Mesothelial cell of epicardium (in vitro differentiated cells): ENCODE data around the gene MRPS22. TPM values are rescaled to one million over a fixed set of nuclear protein-coding genes. Genes with fewer than 3 reads are reported as not detected.
A peak's percentile ranks its signal among the peaks of the same experiment; 100 is the strongest.
"Not testable (repeated sequence)": the region's sequence is repeated elsewhere in the genome, so short reads cannot be mapped to it uniquely, and the experiment has no call there.

ENCODE experiments used
- DNase-seq, 2 experiments: peaks; one replicate each; pipeline ENCODE4 v3.0.0; 2021; ENCODE audit warnings: low spot score in 2 of 2; ENCODE audit not compliant: unreplicated experiment in 2 of 2
- H3K27ac Mint-ChIP-seq: 2 replicates; pipeline ENCODE4 v1.8.0; 2021; ENCODE audit warnings: mixed read lengths
- H3K27me3 Mint-ChIP-seq: 2 replicates; pipeline ENCODE4 v1.8.0; 2021; ENCODE audit warnings: low read depth, mixed read lengths
- H3K36me3 Mint-ChIP-seq: 2 replicates; pipeline ENCODE4 v1.8.0; 2021; ENCODE audit warnings: mixed read lengths
- H3K4me1 Mint-ChIP-seq: 2 replicates; pipeline ENCODE4 v1.8.0; 2021; ENCODE audit warnings: mixed read lengths
- H3K4me3 Mint-ChIP-seq: 2 replicates; pipeline ENCODE4 v1.8.0; 2021; ENCODE audit warnings: mild to moderate bottlenecking, moderate library complexity, mixed read lengths
- H3K9me3 Mint-ChIP-seq: 2 replicates; pipeline ENCODE4 v1.8.0; 2021; ENCODE audit warnings: mixed read lengths
- total RNA-seq: library from RNA; stranded (reverse); gene quantifications from 3 replicates; pipeline ENCODE4 v1.2.1, GENCODE V29; 2021
- TF ChIP-seq, protein P1 (sequence below): fragments of 200-600 bp; sonication (generic); IDR thresholded peaks from one replicate; pipeline ENCODE4 v1.5.0; 2021; ENCODE audit warnings: antibody characterized with exemption; ENCODE audit not compliant: unreplicated experiment

MRPS22 gene
- total RNA-seq, 1 donor from 2014 or later = 34.2 TPM

- Mint-ChIP-seq H3K36me3 (no peaks in the 10 kb centered on the region), H3K27ac (peak within 1 kb of the TSS; percentile 98), H3K4me1 (peaks cover 48% of the 10 kb centered on the region)
Observed at GRCh38 chr3:139389552-139390368, 45.9 kb downstream of the MRPS22 start, which contains the start of gene COPB2. COPB2 (minus strand) TSS chr3:139389647; CDS start chr3:139389550, 97 bp downstream.

DNA sequence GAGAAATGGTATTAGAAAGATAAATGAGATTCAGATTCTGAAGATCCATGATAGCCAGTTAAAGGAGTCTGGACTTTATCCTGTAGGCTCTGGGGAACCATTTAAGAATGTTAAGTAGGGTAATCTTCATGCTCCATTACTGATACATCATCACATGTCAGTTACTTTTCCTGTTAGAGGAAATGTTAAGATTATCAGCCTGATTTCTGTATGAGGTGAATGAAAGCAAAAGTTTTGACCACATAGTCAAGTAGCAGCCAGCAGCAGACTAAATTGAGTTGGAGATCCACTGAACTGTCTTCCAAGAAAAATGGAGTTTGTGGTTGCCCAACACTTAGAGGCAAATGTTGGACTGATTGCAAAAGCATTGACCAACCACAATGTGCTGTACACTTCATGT lies 50.3 kb downstream of the MRPS22 start:
- H3K27me3 Mint-ChIP-seq = no peaks in the 10 kb centered on the region
- TF ChIP-seq, protein P1, sequence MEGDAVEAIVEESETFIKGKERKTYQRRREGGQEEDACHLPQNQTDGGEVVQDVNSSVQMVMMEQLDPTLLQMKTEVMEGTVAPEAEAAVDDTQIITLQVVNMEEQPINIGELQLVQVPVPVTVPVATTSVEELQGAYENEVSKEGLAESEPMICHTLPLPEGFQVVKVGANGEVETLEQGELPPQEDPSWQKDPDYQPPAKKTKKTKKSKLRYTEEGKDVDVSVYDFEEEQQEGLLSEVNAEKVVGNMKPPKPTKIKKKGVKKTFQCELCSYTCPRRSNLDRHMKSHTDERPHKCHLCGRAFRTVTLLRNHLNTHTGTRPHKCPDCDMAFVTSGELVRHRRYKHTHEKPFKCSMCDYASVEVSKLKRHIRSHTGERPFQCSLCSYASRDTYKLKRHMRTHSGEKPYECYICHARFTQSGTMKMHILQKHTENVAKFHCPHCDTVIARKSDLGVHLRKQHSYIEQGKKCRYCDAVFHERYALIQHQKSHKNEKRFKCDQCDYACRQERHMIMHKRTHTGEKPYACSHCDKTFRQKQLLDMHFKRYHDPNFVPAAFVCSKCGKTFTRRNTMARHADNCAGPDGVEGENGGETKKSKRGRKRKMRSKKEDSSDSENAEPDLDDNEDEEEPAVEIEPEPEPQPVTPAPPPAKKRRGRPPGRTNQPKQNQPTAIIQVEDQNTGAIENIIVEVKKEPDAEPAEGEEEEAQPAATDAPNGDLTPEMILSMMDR = no peak

More at GRCh38 chr3:139389552-139390368, 45.9 kb downstream of the MRPS22 start, which contains the start of gene COPB2:
- peak within 1 kb of the TSS; percentile 89 for H3K4me3 Mint-ChIP-seq
- peak; percentile 99 for DNase-seq
- H3K9me3 Mint-ChIP-seq = no peaks in the 10 kb centered on the region
- H3K27me3 Mint-ChIP-seq = no peaks in the 10 kb centered on the region
- TF ChIP-seq, protein P1 = no peak

GRCh38 chr3:139396707-139397106 lies 52.9 kb downstream of the MRPS22 start:
- Mint-ChIP-seq H3K9me3 (peaks cover 12% of the 10 kb centered on the region), H3K4me3 (no peak overlapping the region), H3K27ac (no peak overlapping the region), H3K36me3 (peaks cover 17% of the 10 kb centered on the region), H3K4me1 (peaks cover 4% of the 10 kb centered on the region), H3K27me3 (no peaks in the 10 kb centered on the region)
- TF ChIP-seq, protein P1 = no peak
- no peak for DNase-seq

More for the DNA sequence above, 50.3 kb downstream of the MRPS22 start:
- peak overlapping the region; percentile 56 for H3K27ac Mint-ChIP-seq
- H3K4me1 Mint-ChIP-seq = peaks cover 18% of the 10 kb centered on the region
- no peak overlapping the region for H3K4me3 Mint-ChIP-seq
- H3K9me3 Mint-ChIP-seq = no peaks in the 10 kb centered on the region
- peaks cover 1% of the 10 kb centered on the region for H3K36me3 Mint-ChIP-seq
- DNase-seq = no peak

- Mint-ChIP-seq H3K9me3 (peaks cover 50% of the 10 kb centered on the region), H3K36me3 (peaks cover 57% of the 10 kb centered on the region)
- H3K27me3 Mint-ChIP-seq, H3K4me3 Mint-ChIP-seq, DNase-seq, H3K4me1 Mint-ChIP-seq, H3K27ac Mint-ChIP-seq: not testable (repeated sequence)
Observed at GRCh38 chr3:139401155-139401554, 57.3 kb downstream of the MRPS22 start.

Other genes starting within 250 kb of the MRPS22 start
- gene COPB2, start 45.6 kb downstream of the MRPS22 start, total RNA-seq = 130 to 131 TPM (median 130 TPM) in 3 replicates
- gene RBP2, start 132.5 kb downstream of the MRPS22 start, total RNA-seq = not detected in 3 replicates
- 683 to 700 TPM (median 691 TPM) in 3 replicates for gene RBP1, start 195.7 kb downstream of the MRPS22 start, total RNA-seq